H1 (cell line): ENCODE results near the gene TAPT1. TPM values are rescaled to one million over a fixed set of nuclear protein-coding genes. Genes with fewer than 3 reads are reported as not detected.

Experiments used
- CTBP2 ChIP-seq: IDR thresholded peaks from 2 replicates; pipeline ENCODE4 v1.7.0; 2011; ENCODE audit warnings: borderline replicate concordance, mild to moderate bottlenecking, moderate library complexity, mixed read lengths, low read length; ENCODE audit not compliant: insufficient read depth, insufficient read length
- EZH2 ChIP-seq: fragments of 200-600 bp; sonication (generic); IDR thresholded peaks from 2 replicates; pipeline ENCODE4 v1.7.1; 2012; ENCODE audit warnings: low read depth, mild to moderate bottlenecking, moderate library complexity, low read length, inconsistent platforms; ENCODE audit not compliant: severe bottlenecking
- MAX ChIP-seq: IDR thresholded peaks from 2 replicates; pipeline ENCODE4 v1.6.1; 2012; ENCODE audit warnings: inconsistent platforms
- RNF2 ChIP-seq: fragments of 200-900, 300-1000 bp; sonication (generic); IDR thresholded peaks from 2 replicates; pipeline ENCODE4 v1.7.1; 2016; ENCODE audit warnings: borderline replicate concordance, low read depth, mild to moderate bottlenecking, antibody characterized with exemption, low read length; ENCODE audit not compliant: poor library complexity, severe bottlenecking; ENCODE audit errors: missing control alignments
- SIN3A ChIP-seq, 2 experiments: IDR thresholded peaks in 1 of 2; conservative IDR thresholded peaks in 1 of 2; 2 replicates each; pipeline ENCODE4 v1.6.1; 2011 to 2012; ENCODE audit warnings: low read length in 2 of 2, improper control_type of control experiment in 1 of 2, low read depth in 1 of 2, mild to moderate bottlenecking in 1 of 2
- TAF7 ChIP-seq: optimal IDR thresholded peaks from 2 replicates; pipeline ENCODE3; 2011; ENCODE audit warnings: low read depth, mild to moderate bottlenecking, inconsistent platforms, low read length, moderate library complexity, borderline replicate concordance
- TEAD4 ChIP-seq: IDR thresholded peaks from 2 replicates; pipeline ENCODE4 v1.6.1; 2012; ENCODE audit warnings: low read depth, low read length, inconsistent platforms, mixed read lengths
- polyA plus RNA-seq, 7 experiments: library from polyadenylated mRNA; depleted of rRNA in 3 of 7; stranded (reverse) in 5 of 7; unstranded in 2 of 7; fragments of >200 nt in 5 of 7; fragments of 200-250 nt in 2 of 7; gene quantifications; 1 replicate in 5 of 7; 2 replicates in 1 of 7; 4 replicates in 1 of 7; pipeline versions ENCODE4 v1.2.1 to v1.2.3, GENCODE V29; 2011 to 2013; ENCODE audit warnings: missing spikeins in 2 of 7, mixed read lengths in 2 of 7
- total RNA-seq: library from RNA; stranded (reverse); fragmentation: NEBNext Ultra II Directional; extraction: Animal tissue kit (Norgen Biotek cat#: 25700); gene quantifications from 2 replicates; pipeline ENCODE4 v1.2.1, GENCODE V29; 2021

TAPT1 gene
- total and polyA plus RNA-seq, 2 of the 8 experiments (the other 6 are each of a cell fraction or from before 2014, with no cell fraction given), result 4.2 to 15.3 TPM

GRCh38 chr4:16136311-16136710 is 90.0 kb downstream of the TAPT1 start (continued):
- TF ChIP-seq SIN3A (conservative IDR thresholded peaks at IDR 0.05 in 1 of 2, IDR thresholded peaks at IDR 0.05 in 1 of 2; ENCODE audit: low read depth in 1 of 2, low read length in 2 of 2) (no peak), MAX (no peak), TEAD4 (no peak), EZH2 (no peak), CTBP2 (no peak), RNF2 (no peak), TAF7 (no peak)
